MM.1S (cell line): Measurements from ENCODE around the gene AHRR.

Experiments used
- EZH2 ChIP-seq: fragments of 300-600 bp; sonication (generic); optimal IDR thresholded peaks from 2 replicates; pipeline ENCODE3; 2017; ENCODE audit warnings: low read depth, mild to moderate bottlenecking, antibody characterized with exemption, low read length, mixed read lengths
- EZH2phosphoT487 ChIP-seq: fragments of 300-600 bp; sonication (generic); IDR thresholded peaks from 2 replicates; pipeline ENCODE4 v1.6.1; 2018; ENCODE audit warnings: antibody characterized with exemption, low read length
- TF ChIP-seq, protein P1 (sequence below): fragments of 300-600 bp; sonication (generic); IDR thresholded peaks from 2 replicates; pipeline ENCODE4 v1.5.1; 2016; ENCODE audit warnings: antibody characterized with exemption, low read length, mixed read lengths

GRCh38 chr5:441996-442334 lies 120.5 kb downstream of the AHRR start:
- TF ChIP-seq, protein P1, sequence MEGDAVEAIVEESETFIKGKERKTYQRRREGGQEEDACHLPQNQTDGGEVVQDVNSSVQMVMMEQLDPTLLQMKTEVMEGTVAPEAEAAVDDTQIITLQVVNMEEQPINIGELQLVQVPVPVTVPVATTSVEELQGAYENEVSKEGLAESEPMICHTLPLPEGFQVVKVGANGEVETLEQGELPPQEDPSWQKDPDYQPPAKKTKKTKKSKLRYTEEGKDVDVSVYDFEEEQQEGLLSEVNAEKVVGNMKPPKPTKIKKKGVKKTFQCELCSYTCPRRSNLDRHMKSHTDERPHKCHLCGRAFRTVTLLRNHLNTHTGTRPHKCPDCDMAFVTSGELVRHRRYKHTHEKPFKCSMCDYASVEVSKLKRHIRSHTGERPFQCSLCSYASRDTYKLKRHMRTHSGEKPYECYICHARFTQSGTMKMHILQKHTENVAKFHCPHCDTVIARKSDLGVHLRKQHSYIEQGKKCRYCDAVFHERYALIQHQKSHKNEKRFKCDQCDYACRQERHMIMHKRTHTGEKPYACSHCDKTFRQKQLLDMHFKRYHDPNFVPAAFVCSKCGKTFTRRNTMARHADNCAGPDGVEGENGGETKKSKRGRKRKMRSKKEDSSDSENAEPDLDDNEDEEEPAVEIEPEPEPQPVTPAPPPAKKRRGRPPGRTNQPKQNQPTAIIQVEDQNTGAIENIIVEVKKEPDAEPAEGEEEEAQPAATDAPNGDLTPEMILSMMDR: no peak
- no peak for TF ChIP-seq EZH2
- no peak for TF ChIP-seq EZH2phosphoT487
